HepG2 (cell line): ENCODE measurements around the gene KIF13A. TPM values are rescaled to one million over a fixed set of nuclear protein-coding genes. Genes with fewer than 3 reads are reported as not detected.

Experiments used
- ATAC-seq: fragments of 200-7000 bp; cut with Tn5 transposase; 3 replicates; pipeline ENCODE4 v1.9.1; 2020; ENCODE audit warnings: mild to moderate bottlenecking, moderate library complexity
- BruUV-seq: library from RNA; stranded (reverse); fragments of 400-500 nt; replicated peaks from 2 replicates; lab custom pipeline; 2021; lab: Mats Ljungman, UMichigan
- CTCF ChIA-PET: fragments of 300-600 bp; formaldehyde crosslinking; extraction: SDS; loops from one replicate; lab custom pipeline; 2021; ENCODE audit warnings: low total read pairs, inconsistent platforms, low intra/inter-chr PET ratio; lab: Yijun Ruan, JAX
- POLR2A ChIA-PET: fragments of 350-600 bp; sonication (Branson Sonifier 250); formaldehyde crosslinking; loops from one replicate; lab custom pipeline; 2020; ENCODE audit warnings: antibody characterized with exemption, inconsistent platforms; lab: Yijun Ruan, JAX
- DNase-seq: peaks from one replicate; pipeline ENCODE4 v3.0.0-alpha.2; 2015; ENCODE audit warnings: low spot score
- FAIRE-seq: peaks from 3 replicates; lab custom pipeline; 2011; peaks lifted over from hg19 to GRCh38; lab: Jason Lieb, UNC
- H2AFZ ChIP-seq: one replicate; pipeline ENCODE4 v1.6.1; 2011; ENCODE audit warnings: low read length, inconsistent platforms
- H3K27ac ChIP-seq: fragments of 300-600 bp; 3 replicates; pipeline ENCODE4 v1.8.0; 2011; ENCODE audit warnings: mixed run types, mild to moderate bottlenecking, mixed read lengths, low read length, inconsistent platforms; ENCODE audit not compliant: insufficient read depth; ENCODE audit errors: extremely low read length
- H3K27me3 ChIP-seq, 2 experiments: fragments of 200-600 bp in 1 of 2; 2 replicates in 1 of 2; 3 replicates in 1 of 2; pipeline versions ENCODE4 v1.6.0 to v1.8.0; 2011; ENCODE audit warnings: low read length in 2 of 2, mild to moderate bottlenecking in 2 of 2, moderate library complexity in 2 of 2, inconsistent platforms in 1 of 2; ENCODE audit not compliant: insufficient read depth in 2 of 2, control insufficient read depth in 1 of 2
- H3K36me3 ChIP-seq, 2 experiments: fragments of 200-600 bp in 1 of 2; replicated peaks in 1 of 2; 2 replicates in 1 of 2; 3 replicates in 1 of 2; pipeline versions ENCODE4 v1.5.1 to v1.8.0; 2011; ENCODE audit warnings: low read length in 2 of 2, inconsistent platforms in 1 of 2; ENCODE audit not compliant: insufficient read depth in 2 of 2, control insufficient read depth in 1 of 2
- H3K4me1 ChIP-seq: 2 replicates; pipeline ENCODE4 v1.5.1; 2012; ENCODE audit warnings: low read length, inconsistent platforms; ENCODE audit not compliant: insufficient read depth
- H3K4me2 ChIP-seq: 2 replicates; pipeline ENCODE4 v1.6.0; 2011; ENCODE audit warnings: low read depth, low read length, inconsistent platforms
- H3K4me3 ChIP-seq, 3 experiments: fragments of 200-600 bp in 1 of 3; sonication (generic), shearing (Covaris generic) in 1 of 3; replicated peaks in 1 of 3; 2 replicates each; pipeline ENCODE4 v1.5.1; 2011 to 2016; ENCODE audit warnings: low read length in 3 of 3, inconsistent platforms in 2 of 3, low read depth in 2 of 3, mild to moderate bottlenecking in 2 of 3, control low read depth in 1 of 3, mixed read lengths in 1 of 3; ENCODE audit not compliant: insufficient read depth in 1 of 3
- H3K79me2 ChIP-seq: one replicate; pipeline ENCODE4 v1.6.1; 2011; ENCODE audit warnings: low read length, inconsistent platforms; ENCODE audit not compliant: insufficient read depth
- H3K9ac ChIP-seq: 2 replicates; pipeline ENCODE4 v1.6.0; 2011; ENCODE audit warnings: mild to moderate bottlenecking, low read depth, low read length, inconsistent platforms; ENCODE audit not compliant: insufficient read depth
- H3K9me3 ChIP-seq: 2 replicates; pipeline ENCODE4 v1.5.1; 2012; ENCODE audit warnings: mild to moderate bottlenecking, low read length
- H4K20me1 ChIP-seq: 2 replicates; pipeline ENCODE4 v1.6.0; 2011; ENCODE audit warnings: inconsistent platforms, mild to moderate bottlenecking, low read length, moderate library complexity; ENCODE audit not compliant: insufficient read depth
- FOSL2 ChIP-seq: sonication (generic); formaldehyde crosslinking; IDR thresholded peaks from 2 replicates; pipeline ENCODE4 v1.4.0; 2020; ENCODE audit warnings: missing genetic modification reagents
- HMG20A ChIP-seq: IDR thresholded peaks from 2 replicates; pipeline ENCODE4 v1.6.1; 2016; ENCODE audit warnings: borderline replicate concordance
- HOXA5 ChIP-seq: sonication (generic); formaldehyde crosslinking; IDR thresholded peaks from 2 replicates; pipeline ENCODE4 v1.4.0; 2020; ENCODE audit warnings: missing genetic modification reagents
- IRF2 ChIP-seq: IDR thresholded peaks from 2 replicates; pipeline ENCODE4 v1.6.1; 2018; ENCODE audit warnings: missing genetic modification reagents, missing compliant biosample characterization
- MAFG ChIP-seq: sonication (generic); formaldehyde crosslinking; IDR thresholded peaks from 2 replicates; pipeline ENCODE4 v1.5.1; 2020; ENCODE audit warnings: mild to moderate bottlenecking, missing genetic modification reagents
- RXRB ChIP-seq: IDR thresholded peaks from 2 replicates; pipeline ENCODE4 v1.6.1; 2016; ENCODE audit warnings: borderline replicate concordance, missing genetic modification reagents, missing compliant biosample characterization
- TOPORS ChIP-seq: sonication (generic); formaldehyde crosslinking; IDR thresholded peaks from 2 replicates; pipeline ENCODE4 v1.8.0; 2023; ENCODE audit warnings: mild to moderate bottlenecking, missing genetic modification reagents
- ZKSCAN1 ChIP-seq: fragments of 150-350 bp; IDR thresholded peaks from 2 replicates; pipeline ENCODE4 v1.6.1; 2014; ENCODE audit warnings: low read length
- ZNF124 ChIP-seq: sonication (generic); formaldehyde crosslinking; IDR thresholded peaks from 2 replicates; pipeline ENCODE4 v1.4.0; 2020; ENCODE audit warnings: missing genetic modification reagents
- ZNF292 ChIP-seq: sonication (generic); formaldehyde crosslinking; IDR thresholded peaks from 2 replicates; pipeline ENCODE4 v1.8.1; 2022; ENCODE audit warnings: mild to moderate bottlenecking, low read depth, missing genetic modification reagents, borderline replicate concordance
- ZNF34 ChIP-seq: sonication (generic); formaldehyde crosslinking; IDR thresholded peaks from 2 replicates; pipeline ENCODE4 v1.4.0; 2020; ENCODE audit warnings: mild to moderate bottlenecking, missing genetic modification reagents, borderline replicate concordance
- ZNF354B ChIP-seq: sonication (generic); formaldehyde crosslinking; IDR thresholded peaks from 2 replicates; pipeline ENCODE4 v1.8.0; 2022; ENCODE audit warnings: mild to moderate bottlenecking, missing genetic modification reagents
- ZNF550 ChIP-seq: sonication (generic); formaldehyde crosslinking; IDR thresholded peaks from 2 replicates; pipeline ENCODE4 v1.4.0; 2020; ENCODE audit warnings: mild to moderate bottlenecking, missing genetic modification reagents, borderline replicate concordance
- WGBS: methylation state at CpG from one replicate; pipeline ENCODE4 v1.1.6; 2017; ENCODE audit warnings: low lambda C conversion rate; 5-methylcytosine and 5-hydroxymethylcytosine counted together
- in situ Hi-C: cut with HindIII; loops from 2 replicates; pipeline ENCODE4 v1.10.0; 2017; ENCODE audit warnings: low pct_unique_long_range_greater_than_20kb; ENCODE audit not compliant: extremely low pct_ligation_motif_present
- intact Hi-C: fragments of 100-400 bp; cut with micrococcal nuclease; formaldehyde crosslinking; loops from one replicate; pipeline ENCODE4 v1.10.0; 2022; ENCODE audit not compliant: unreplicated experiment
- polyA plus RNA-seq, 8 experiments: library from polyadenylated mRNA; depleted of rRNA in 3 of 8; stranded (reverse) in 7 of 8; unstranded in 1 of 8; fragments of >200 nt; fragmentation: Illumina TruSeq in 4 of 8; extraction: Trizol in 4 of 8; gene quantifications; 2 replicates each; pipeline versions ENCODE4 v1.2.1 to v1.2.3, GENCODE V29; 2011 to 2016; ENCODE audit warnings: low read depth in 4 of 8, missing spikeins in 1 of 8, mixed read lengths in 1 of 8; ENCODE audit not compliant: insufficient read depth in 1 of 8
- total RNA-seq, 5 experiments: library from RNA; depleted of rRNA; stranded (reverse); fragments of >200 nt; fragmentation: Illumina TruSeq; extraction: Trizol; gene quantifications; 2 replicates each; pipeline ENCODE4 v1.2.3, GENCODE V29; 2016; ENCODE audit warnings: low read depth in 1 of 5
- TF ChIP-seq, protein P1 (sequence below): sonication (generic); formaldehyde crosslinking; IDR thresholded peaks from 2 replicates; pipeline ENCODE4 v1.5.0; 2020; ENCODE audit warnings: mild to moderate bottlenecking, missing genetic modification reagents, moderate library complexity
- TF ChIP-seq, protein P2 (sequence below): sonication (generic); formaldehyde crosslinking; IDR thresholded peaks from 2 replicates; pipeline ENCODE4 v1.5.1; 2020; ENCODE audit warnings: missing genetic modification reagents, mild to moderate bottlenecking, borderline replicate concordance

KIF13A gene
- total and polyA plus RNA-seq, 2 of the 13 experiments (the other 11 are each of a cell fraction or from before 2014, with no cell fraction given): 21.1 to 37.2 TPM

DNA sequence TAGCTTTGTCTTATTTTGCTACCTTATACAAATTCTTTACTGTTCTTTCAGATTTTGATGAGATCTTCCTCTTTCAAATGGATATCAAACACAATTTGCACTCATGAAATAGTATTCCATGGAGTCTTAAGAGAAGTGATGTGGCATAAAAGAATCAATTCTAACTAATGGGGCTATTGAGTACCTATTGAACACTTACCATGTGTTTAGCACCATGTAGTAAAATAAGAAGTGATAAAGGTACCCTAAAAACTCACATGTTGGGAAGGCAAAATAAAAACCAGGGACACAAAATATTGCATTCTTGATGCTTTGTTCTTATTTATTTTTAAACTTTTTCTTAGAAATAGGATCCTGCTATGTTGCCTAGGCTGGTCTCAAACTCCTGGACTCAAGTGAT, 56.2 kb downstream of the KIF13A start:
- H3K27ac ChIP-seq: peak overlapping the region; percentile 73
- intact Hi-C loops (loop anchor here (2.0 to 5.0 kb wide), 3 partner anchors 56 to 192 kb away; partner anchors contain the start of genes KIF13A and NHLRC1), in situ Hi-C loops (no loop called here)
- BruUV-seq: no TSS peak
- H3K4me1 ChIP-seq: peaks cover 68% of the 10 kb centered on the region
- H3K27me3 ChIP-seq: no peaks in the 10 kb centered on the region
- DNase-seq: no peak
- no peaks in the 10 kb centered on the region for H3K36me3 ChIP-seq
- no peak overlapping the region for H3K9ac ChIP-seq
- TF ChIP-seq HOXA5 (CRISPR knock-in tag) (no peak), ZNF354B (peak; percentile 80; the same call in 1 of the 2 replicates), IRF2 (CRISPR knock-in tag) (no peak), TOPORS (CRISPR knock-in tag) (0 out of 2 replicates have a peak, but pooled peaks have one; percentile 53)
- no peaks in the 10 kb centered on the region for H4K20me1 ChIP-seq
- ChIA-PET POLR2A (no interaction called here), CTCF (no interaction called here)
- peak overlapping the region; percentile 57; the same call in 1 of the 2 replicates for H3K4me2 ChIP-seq
- H3K9me3 ChIP-seq: no peaks in the 10 kb centered on the region
- no peak for FAIRE-seq
- no peak overlapping the region for H2AFZ ChIP-seq
- peaks cover 18% of the 10 kb centered on the region for H3K79me2 ChIP-seq
- no peak for ATAC-seq
- H3K4me3 ChIP-seq: peak overlapping the region in 1 of 3 experiments; percentile 11; a peak in 1 of 6 replicates

DNA sequence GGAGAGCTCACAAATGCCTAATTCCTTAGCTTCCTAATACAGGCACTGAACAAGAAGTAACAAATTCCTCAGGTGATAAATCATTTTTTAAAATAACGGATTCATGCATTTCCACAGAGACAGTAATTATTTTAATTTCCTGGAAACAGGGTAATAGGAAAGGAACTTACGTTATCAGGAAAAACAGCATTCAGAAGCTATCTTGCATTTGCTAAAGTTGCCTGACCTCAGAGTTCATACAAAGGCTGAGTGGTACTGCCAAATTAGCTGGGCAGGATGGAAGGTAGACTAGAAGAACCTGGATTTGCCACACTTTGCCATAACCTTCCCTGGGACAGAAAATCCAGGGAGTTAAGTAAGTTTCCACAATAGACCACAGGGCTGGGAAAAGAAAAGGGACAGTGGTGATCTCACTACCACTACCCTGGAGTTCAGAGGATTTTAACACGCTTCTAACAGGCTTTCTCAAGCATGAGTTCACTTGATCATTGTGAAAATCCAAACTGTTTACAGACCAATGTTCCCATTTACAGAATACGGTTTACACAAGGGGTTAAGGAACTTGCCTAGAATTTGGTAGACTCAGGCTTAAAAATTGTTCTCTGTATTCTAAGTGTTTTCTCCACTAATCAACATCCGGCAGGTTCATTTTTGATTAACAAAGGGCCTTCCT, 57.0 kb downstream of the KIF13A start:
- intact Hi-C loops: loop anchor here (2.0 to 5.0 kb wide), 3 partner anchors 56 to 192 kb away; partner anchors contain the start of genes KIF13A and NHLRC1
- peaks cover 18% of the 10 kb centered on the region for H3K79me2 ChIP-seq
- H3K4me3 ChIP-seq: peak overlapping the region in 2 of 3 experiments; percentile 11 to 35; a peak in 2 of 6 replicates
- peaks cover 68% of the 10 kb centered on the region for H3K4me1 ChIP-seq
- DNase-seq: peak; percentile 72
- H2AFZ ChIP-seq: no peak overlapping the region
- H3K9ac ChIP-seq: peak overlapping the region; percentile 51
- H3K9me3 ChIP-seq: no peaks in the 10 kb centered on the region
- no peaks in the 10 kb centered on the region for H3K36me3 ChIP-seq
- peak overlapping the region; percentile 57 for H3K4me2 ChIP-seq
- CTCF ChIA-PET: no interaction called here
- no peaks in the 10 kb centered on the region for H3K27me3 ChIP-seq
- peak; percentile 49 for ATAC-seq
- BruUV-seq: TSS peak; percentile 50
- 30% methylated on average over 5 of the region's 5 CpGs for WGBS
- no peaks in the 10 kb centered on the region for H4K20me1 ChIP-seq
- peak overlapping the region; percentile 73 for H3K27ac ChIP-seq
- in situ Hi-C loops: no loop called here
- POLR2A ChIA-PET: no interaction called here
- peak; percentile 49 for FAIRE-seq
- TF ChIP-seq ZKSCAN1 (no peak), IRF2 (CRISPR knock-in tag) (no peak), HMG20A (CRISPR knock-in tag) (peak; percentile 60; the same call in 1 of the 2 replicates), MAFG (CRISPR knock-in tag) (no peak), ZNF292 (CRISPR knock-in tag) (no peak), RXRB (CRISPR knock-in tag) (peak; percentile 73), FOSL2 (0 out of 2 replicates have a peak, but pooled peaks have one; percentile 12), ZNF34 (0 out of 2 replicates have a peak, but pooled peaks have one; percentile 48), ZNF550 (no peak), ZNF124 (no peak)
- TF ChIP-seq, protein P1, sequence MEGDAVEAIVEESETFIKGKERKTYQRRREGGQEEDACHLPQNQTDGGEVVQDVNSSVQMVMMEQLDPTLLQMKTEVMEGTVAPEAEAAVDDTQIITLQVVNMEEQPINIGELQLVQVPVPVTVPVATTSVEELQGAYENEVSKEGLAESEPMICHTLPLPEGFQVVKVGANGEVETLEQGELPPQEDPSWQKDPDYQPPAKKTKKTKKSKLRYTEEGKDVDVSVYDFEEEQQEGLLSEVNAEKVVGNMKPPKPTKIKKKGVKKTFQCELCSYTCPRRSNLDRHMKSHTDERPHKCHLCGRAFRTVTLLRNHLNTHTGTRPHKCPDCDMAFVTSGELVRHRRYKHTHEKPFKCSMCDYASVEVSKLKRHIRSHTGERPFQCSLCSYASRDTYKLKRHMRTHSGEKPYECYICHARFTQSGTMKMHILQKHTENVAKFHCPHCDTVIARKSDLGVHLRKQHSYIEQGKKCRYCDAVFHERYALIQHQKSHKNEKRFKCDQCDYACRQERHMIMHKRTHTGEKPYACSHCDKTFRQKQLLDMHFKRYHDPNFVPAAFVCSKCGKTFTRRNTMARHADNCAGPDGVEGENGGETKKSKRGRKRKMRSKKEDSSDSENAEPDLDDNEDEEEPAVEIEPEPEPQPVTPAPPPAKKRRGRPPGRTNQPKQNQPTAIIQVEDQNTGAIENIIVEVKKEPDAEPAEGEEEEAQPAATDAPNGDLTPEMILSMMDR: no peak
- TF ChIP-seq, protein P2, sequence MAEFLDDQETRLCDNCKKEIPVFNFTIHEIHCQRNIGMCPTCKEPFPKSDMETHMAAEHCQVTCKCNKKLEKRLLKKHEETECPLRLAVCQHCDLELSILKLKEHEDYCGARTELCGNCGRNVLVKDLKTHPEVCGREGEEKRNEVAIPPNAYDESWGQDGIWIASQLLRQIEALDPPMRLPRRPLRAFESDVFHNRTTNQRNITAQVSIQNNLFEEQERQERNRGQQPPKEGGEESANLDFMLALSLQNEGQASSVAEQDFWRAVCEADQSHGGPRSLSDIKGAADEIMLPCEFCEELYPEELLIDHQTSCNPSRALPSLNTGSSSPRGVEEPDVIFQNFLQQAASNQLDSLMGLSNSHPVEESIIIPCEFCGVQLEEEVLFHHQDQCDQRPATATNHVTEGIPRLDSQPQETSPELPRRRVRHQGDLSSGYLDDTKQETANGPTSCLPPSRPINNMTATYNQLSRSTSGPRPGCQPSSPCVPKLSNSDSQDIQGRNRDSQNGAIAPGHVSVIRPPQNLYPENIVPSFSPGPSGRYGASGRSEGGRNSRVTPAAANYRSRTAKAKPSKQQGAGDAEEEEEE (CRISPR knock-in tag): no peak
